HepG2 (cell line): ENCODE measurements around the gene CTSA. TPM values are rescaled to one million over a fixed set of nuclear protein-coding genes. Genes with fewer than 3 reads are reported as not detected.

Source experiments
- ATAC-seq: fragments of 200-7000 bp; cut with Tn5 transposase; 3 replicates; pipeline ENCODE4 v1.9.1; 2020; ENCODE audit warnings: mild to moderate bottlenecking, moderate library complexity
- BruUV-seq: library from RNA; stranded (reverse); fragments of 400-500 nt; replicated peaks from 2 replicates; lab custom pipeline; 2021; lab: Mats Ljungman, UMichigan
- CTCF ChIA-PET: fragments of 300-600 bp; formaldehyde crosslinking; extraction: SDS; loops from one replicate; lab custom pipeline; 2021; ENCODE audit warnings: low total read pairs, inconsistent platforms, low intra/inter-chr PET ratio; lab: Yijun Ruan, JAX
- POLR2A ChIA-PET: fragments of 350-600 bp; sonication (Branson Sonifier 250); formaldehyde crosslinking; loops from one replicate; lab custom pipeline; 2020; ENCODE audit warnings: antibody characterized with exemption, inconsistent platforms; lab: Yijun Ruan, JAX
- DNase-seq: peaks from one replicate; pipeline ENCODE4 v3.0.0-alpha.2; 2015; ENCODE audit warnings: low spot score
- FAIRE-seq: peaks from 3 replicates; lab custom pipeline; 2011; peaks lifted over from hg19 to GRCh38; lab: Jason Lieb, UNC
- H2AFZ ChIP-seq: one replicate; pipeline ENCODE4 v1.6.1; 2011; ENCODE audit warnings: low read length, inconsistent platforms
- H3K27ac ChIP-seq: fragments of 300-600 bp; 3 replicates; pipeline ENCODE4 v1.8.0; 2011; ENCODE audit warnings: mixed run types, mild to moderate bottlenecking, mixed read lengths, low read length, inconsistent platforms; ENCODE audit not compliant: insufficient read depth; ENCODE audit errors: extremely low read length
- H3K27me3 ChIP-seq, 2 experiments: fragments of 200-600 bp in 1 of 2; 2 replicates in 1 of 2; 3 replicates in 1 of 2; pipeline versions ENCODE4 v1.6.0 to v1.8.0; 2011; ENCODE audit warnings: low read length in 2 of 2, mild to moderate bottlenecking in 2 of 2, moderate library complexity in 2 of 2, inconsistent platforms in 1 of 2; ENCODE audit not compliant: insufficient read depth in 2 of 2, control insufficient read depth in 1 of 2
- H3K36me3 ChIP-seq, 2 experiments: fragments of 200-600 bp in 1 of 2; replicated peaks in 1 of 2; 2 replicates in 1 of 2; 3 replicates in 1 of 2; pipeline versions ENCODE4 v1.5.1 to v1.8.0; 2011; ENCODE audit warnings: low read length in 2 of 2, inconsistent platforms in 1 of 2; ENCODE audit not compliant: insufficient read depth in 2 of 2, control insufficient read depth in 1 of 2
- H3K4me1 ChIP-seq: 2 replicates; pipeline ENCODE4 v1.5.1; 2012; ENCODE audit warnings: low read length, inconsistent platforms; ENCODE audit not compliant: insufficient read depth
- H3K4me2 ChIP-seq: 2 replicates; pipeline ENCODE4 v1.6.0; 2011; ENCODE audit warnings: low read depth, low read length, inconsistent platforms
- H3K4me3 ChIP-seq, 3 experiments: fragments of 200-600 bp in 1 of 3; sonication (generic), shearing (Covaris generic) in 1 of 3; replicated peaks in 1 of 3; 2 replicates each; pipeline ENCODE4 v1.5.1; 2011 to 2016; ENCODE audit warnings: low read length in 3 of 3, inconsistent platforms in 2 of 3, low read depth in 2 of 3, mild to moderate bottlenecking in 2 of 3, control low read depth in 1 of 3, mixed read lengths in 1 of 3; ENCODE audit not compliant: insufficient read depth in 1 of 3
- H3K79me2 ChIP-seq: one replicate; pipeline ENCODE4 v1.6.1; 2011; ENCODE audit warnings: low read length, inconsistent platforms; ENCODE audit not compliant: insufficient read depth
- H3K9ac ChIP-seq: 2 replicates; pipeline ENCODE4 v1.6.0; 2011; ENCODE audit warnings: mild to moderate bottlenecking, low read depth, low read length, inconsistent platforms; ENCODE audit not compliant: insufficient read depth
- H3K9me3 ChIP-seq: 2 replicates; pipeline ENCODE4 v1.5.1; 2012; ENCODE audit warnings: mild to moderate bottlenecking, low read length
- H4K20me1 ChIP-seq: 2 replicates; pipeline ENCODE4 v1.6.0; 2011; ENCODE audit warnings: inconsistent platforms, mild to moderate bottlenecking, low read length, moderate library complexity; ENCODE audit not compliant: insufficient read depth
- ARNT2 ChIP-seq: sonication (generic); formaldehyde crosslinking; IDR thresholded peaks from 2 replicates; pipeline ENCODE4 v1.8.0; 2022; ENCODE audit warnings: mild to moderate bottlenecking, low read depth, missing genetic modification reagents, moderate library complexity
- CHD4 ChIP-seq: fragments of 200-600 bp; sonication (generic); IDR thresholded peaks from 2 replicates; pipeline ENCODE4 v1.7.0; 2017; ENCODE audit warnings: mild to moderate bottlenecking, low read length, borderline replicate concordance
- GABPA ChIP-seq, 2 experiments: IDR thresholded peaks; 2 replicates each; pipeline ENCODE4 v1.6.1; 2011 to 2016; ENCODE audit warnings: low read depth in 2 of 2, low read length in 1 of 2, missing biosample characterization in 1 of 2, missing genetic modification characterization in 1 of 2
- KDM3A ChIP-seq: IDR thresholded peaks from 2 replicates; pipeline ENCODE4 v1.6.1; 2018; ENCODE audit warnings: low read depth, missing compliant biosample characterization
- LBX2 ChIP-seq: sonication (generic); formaldehyde crosslinking; IDR thresholded peaks from 2 replicates; pipeline ENCODE4 v1.5.0; 2020; ENCODE audit warnings: missing genetic modification reagents, mild to moderate bottlenecking, borderline replicate concordance
- MAF1 ChIP-seq: sonication (generic); formaldehyde crosslinking; IDR thresholded peaks from 2 replicates; pipeline ENCODE4 v1.5.0; 2020; ENCODE audit warnings: missing genetic modification reagents, borderline replicate concordance
- MEF2D ChIP-seq: sonication (generic); formaldehyde crosslinking; IDR thresholded peaks from 2 replicates; pipeline ENCODE4 v1.5.1; 2020; ENCODE audit warnings: mild to moderate bottlenecking, missing genetic modification reagents
- SETDB1 ChIP-seq: sonication (generic); formaldehyde crosslinking; IDR thresholded peaks from 2 replicates; pipeline ENCODE4 v1.5.1; 2020; ENCODE audit warnings: missing genetic modification reagents, mild to moderate bottlenecking, borderline replicate concordance
- TBX2 ChIP-seq: sonication (generic); formaldehyde crosslinking; IDR thresholded peaks from 2 replicates; pipeline ENCODE4 v1.5.0; 2020; ENCODE audit warnings: missing genetic modification reagents, mild to moderate bottlenecking, borderline replicate concordance
- TEAD2 ChIP-seq: sonication (generic); formaldehyde crosslinking; IDR thresholded peaks from 2 replicates; pipeline ENCODE4 v1.9.0; 2021; ENCODE audit warnings: missing genetic modification reagents
- THYN1 ChIP-seq: sonication (generic); formaldehyde crosslinking; IDR thresholded peaks from 2 replicates; pipeline ENCODE4 v1.8.1; 2023; ENCODE audit warnings: low read depth, mild to moderate bottlenecking, moderate library complexity, missing genetic modification reagents, borderline replicate concordance
- ZBTB10 ChIP-seq: sonication (generic); formaldehyde crosslinking; IDR thresholded peaks from 2 replicates; pipeline ENCODE4 v1.4.0; 2020; ENCODE audit warnings: missing genetic modification reagents, borderline replicate concordance
- ZEB1 ChIP-seq: IDR thresholded peaks from 2 replicates; pipeline ENCODE4 v1.6.1; 2012; ENCODE audit warnings: mild to moderate bottlenecking, low read depth, inconsistent platforms; ENCODE audit not compliant: insufficient replicate concordance
- ZMYM3 ChIP-seq: sonication (generic); formaldehyde crosslinking; IDR thresholded peaks from 2 replicates; pipeline ENCODE4 v1.5.1; 2020; ENCODE audit warnings: mild to moderate bottlenecking, missing genetic modification reagents
- ZNF263 ChIP-seq: sonication (generic); formaldehyde crosslinking; IDR thresholded peaks from 2 replicates; pipeline ENCODE4 v1.4.0; 2020; ENCODE audit warnings: missing genetic modification reagents
- ZNF292 ChIP-seq: sonication (generic); formaldehyde crosslinking; IDR thresholded peaks from 2 replicates; pipeline ENCODE4 v1.8.1; 2022; ENCODE audit warnings: mild to moderate bottlenecking, low read depth, missing genetic modification reagents, borderline replicate concordance
- ZNF331 ChIP-seq: sonication (generic); formaldehyde crosslinking; IDR thresholded peaks from 2 replicates; pipeline ENCODE4 v1.4.0; 2020; ENCODE audit warnings: missing genetic modification reagents
- ZNF430 ChIP-seq: sonication (generic); formaldehyde crosslinking; IDR thresholded peaks from 2 replicates; pipeline ENCODE4 v1.9.0; 2021; ENCODE audit warnings: mild to moderate bottlenecking, missing genetic modification reagents
- ZNF615 ChIP-seq: sonication (generic); formaldehyde crosslinking; IDR thresholded peaks from 2 replicates; pipeline ENCODE4 v1.5.0; 2020; ENCODE audit warnings: mild to moderate bottlenecking, missing genetic modification reagents, borderline replicate concordance
- WGBS: methylation state at CpG from one replicate; pipeline ENCODE4 v1.1.6; 2017; ENCODE audit warnings: low lambda C conversion rate; 5-methylcytosine and 5-hydroxymethylcytosine counted together
- in situ Hi-C: cut with HindIII; loops from 2 replicates; pipeline ENCODE4 v1.10.0; 2017; ENCODE audit warnings: low pct_unique_long_range_greater_than_20kb; ENCODE audit not compliant: extremely low pct_ligation_motif_present
- intact Hi-C: fragments of 100-400 bp; cut with micrococcal nuclease; formaldehyde crosslinking; loops from one replicate; pipeline ENCODE4 v1.10.0; 2022; ENCODE audit not compliant: unreplicated experiment
- polyA plus RNA-seq, 8 experiments: library from polyadenylated mRNA; depleted of rRNA in 3 of 8; stranded (reverse) in 7 of 8; unstranded in 1 of 8; fragments of >200 nt; fragmentation: Illumina TruSeq in 4 of 8; extraction: Trizol in 4 of 8; gene quantifications; 2 replicates each; pipeline versions ENCODE4 v1.2.1 to v1.2.3, GENCODE V29; 2011 to 2016; ENCODE audit warnings: low read depth in 4 of 8, missing spikeins in 1 of 8, mixed read lengths in 1 of 8; ENCODE audit not compliant: insufficient read depth in 1 of 8
- total RNA-seq, 5 experiments: library from RNA; depleted of rRNA; stranded (reverse); fragments of >200 nt; fragmentation: Illumina TruSeq; extraction: Trizol; gene quantifications; 2 replicates each; pipeline ENCODE4 v1.2.3, GENCODE V29; 2016; ENCODE audit warnings: low read depth in 1 of 5

CTSA gene
- total and polyA plus RNA-seq, 2 of the 13 experiments (the other 11 are each of a cell fraction or from before 2014, with no cell fraction given): 202 to 231 TPM

- no peak for DNase-seq
- TF ChIP-seq ZNF615 (CRISPR knock-in tag) (peak; percentile 86), ZBTB10 (no peak), ZNF430 (no peak), ZNF292 (0 out of 2 replicates have a peak, but pooled peaks have one; percentile 19), SETDB1 (CRISPR knock-in tag) (no peak), THYN1 (peak; percentile 96; the same call in 1 of the 2 replicates), MEF2D (peak; percentile 33), ZNF263 (CRISPR knock-in tag) (no peak), GABPA (IDR thresholded peaks at IDR 0.05; ENCODE audit: low read depth, low read length) (no peak), GABPA (CRISPR knock-in tag; IDR thresholded peaks at IDR 0.05; ENCODE audit: low read depth) (peak; percentile 70), LBX2 (no peak), TBX2 (peak; percentile 4; the same call in 1 of the 2 replicates), ZMYM3 (CRISPR knock-in tag) (peak; percentile 91), MAF1 (CRISPR knock-in tag) (no peak), TEAD2 (CRISPR knock-in tag) (no peak), ZNF331 (CRISPR knock-in tag) (no peak; the same call in 1 of the 2 replicates), ARNT2 (CRISPR knock-in tag) (no peak; the same call in 1 of the 2 replicates), KDM3A (CRISPR knock-in tag) (no peak), ZEB1 (peak; percentile 35), CHD4 (peak; percentile 67; the same call in 1 of the 2 replicates)
Observed at GRCh38 chr20:45934046-45934585, 43.0 kb downstream of the CTSA start.

More at GRCh38 chr20:45934046-45934585, 43.0 kb downstream of the CTSA start:
- in situ Hi-C loops: loop anchor here (5.0 kb wide), 1 partner anchor 42 kb away; the partner anchor contains the start of genes CTSA and NEURL2
- peaks cover 19 to 21% of the 10 kb centered on the region in 2 experiments; a peak in 4 of 5 replicates for H3K36me3 ChIP-seq
- H2AFZ ChIP-seq: no peak overlapping the region
- peak overlapping the region; percentile 92 to 97 (median 95) for H3K4me3 ChIP-seq
- ATAC-seq (peak; percentile 27), FAIRE-seq (no peak)
- no peaks in the 10 kb centered on the region for H3K9me3 ChIP-seq
- peaks cover 24% of the 10 kb centered on the region for H3K79me2 ChIP-seq
- ChIA-PET CTCF (interaction anchor here (0.9 to 1.2 kb wide), 2 partner anchors 12 to 29 kb away, joined by 3 read pairs; no protein-coding TSS in a partner anchor), POLR2A (interaction anchor here (0.7 to 5.9 kb wide), 25 partner anchors 9 to 590 kb away, joined by 3 to 201 read pairs (median 7); partner anchors contain the start of genes ACOT8, CTSA, DNTTIP1 and NEURL2)
- peak overlapping the region; percentile 97 for H3K4me2 ChIP-seq
- peak overlapping the region; percentile 97 for H3K27ac ChIP-seq
- H3K27me3 ChIP-seq: no peaks in the 10 kb centered on the region; a peak in 1 of 5 replicates
- peak overlapping the region; percentile 100 for H3K9ac ChIP-seq
- H3K4me1 ChIP-seq: peaks cover 54% of the 10 kb centered on the region
- H4K20me1 ChIP-seq: no peaks in the 10 kb centered on the region
- BruUV-seq: TSS peak; percentile 88
- WGBS: 2% methylated on average over 27 of the region's 34 CpGs
- intact Hi-C loops: loop anchor here (2.0 to 5.0 kb wide), 4 partner anchors 38 to 102 kb away; partner anchors contain the start of genes ACOT8, CTSA, NEURL2 and SNX21
